ENCODE measurements around the gene DNAAF9.

GRCh38 chr20:3392756-3393155 is 14.7 kb downstream of the DNAAF9 start:
- TF ChIP-seq, protein P1, sequence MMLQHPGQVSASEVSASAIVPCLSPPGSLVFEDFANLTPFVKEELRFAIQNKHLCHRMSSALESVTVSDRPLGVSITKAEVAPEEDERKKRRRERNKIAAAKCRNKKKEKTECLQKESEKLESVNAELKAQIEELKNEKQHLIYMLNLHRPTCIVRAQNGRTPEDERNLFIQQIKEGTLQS (IDR thresholded peaks at IDR 0.05; ENCODE audit: insufficient read depth, low read depth, low read length) = no peak
- TF ChIP-seq JUN (IDR thresholded peaks at IDR 0.05; ENCODE audit: low read depth, low read length) (no peak), HDAC6 (IDR thresholded peaks at IDR 0.05; ENCODE audit: low read depth, low read length) (no peak), FOSL1 (IDR thresholded peaks at IDR 0.05; ENCODE audit: insufficient read depth, low read depth, low read length) (no peak), CTCF (IDR thresholded peaks at IDR 0.05; ENCODE audit: control extremely low read depth in 1 of 3, insufficient read depth in 1 of 3, low read depth in 1 of 3, low read length in 3 of 3) (no peak), PHF8 (conservative IDR thresholded peaks at IDR 0.05; ENCODE audit: low read depth, low read length) (no peak), POLR2A (IDR thresholded peaks at IDR 0.05; ENCODE audit: control extremely low read depth in 1 of 2, low read depth in 2 of 2, low read length in 2 of 2) (no peak)
